Kidney tubule cell (primary cell): ENCODE results near the gene CYP2F1.
A peak's percentile ranks its signal among the peaks of the same experiment; 100 is the strongest.
"Not testable (repeated sequence)": the region's sequence is repeated elsewhere in the genome, so short reads cannot be mapped to it uniquely, and the experiment has no call there.

Experiments
- DNase-seq: peaks from one replicate; pipeline ENCODE4 v3.0.0-alpha.2; 2018; ENCODE audit warnings: low spot score

The CYP2F1 gene, protein sequence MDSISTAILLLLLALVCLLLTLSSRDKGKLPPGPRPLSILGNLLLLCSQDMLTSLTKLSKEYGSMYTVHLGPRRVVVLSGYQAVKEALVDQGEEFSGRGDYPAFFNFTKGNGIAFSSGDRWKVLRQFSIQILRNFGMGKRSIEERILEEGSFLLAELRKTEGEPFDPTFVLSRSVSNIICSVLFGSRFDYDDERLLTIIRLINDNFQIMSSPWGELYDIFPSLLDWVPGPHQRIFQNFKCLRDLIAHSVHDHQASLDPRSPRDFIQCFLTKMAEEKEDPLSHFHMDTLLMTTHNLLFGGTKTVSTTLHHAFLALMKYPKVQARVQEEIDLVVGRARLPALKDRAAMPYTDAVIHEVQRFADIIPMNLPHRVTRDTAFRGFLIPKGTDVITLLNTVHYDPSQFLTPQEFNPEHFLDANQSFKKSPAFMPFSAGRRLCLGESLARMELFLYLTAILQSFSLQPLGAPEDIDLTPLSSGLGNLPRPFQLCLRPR

DNA sequence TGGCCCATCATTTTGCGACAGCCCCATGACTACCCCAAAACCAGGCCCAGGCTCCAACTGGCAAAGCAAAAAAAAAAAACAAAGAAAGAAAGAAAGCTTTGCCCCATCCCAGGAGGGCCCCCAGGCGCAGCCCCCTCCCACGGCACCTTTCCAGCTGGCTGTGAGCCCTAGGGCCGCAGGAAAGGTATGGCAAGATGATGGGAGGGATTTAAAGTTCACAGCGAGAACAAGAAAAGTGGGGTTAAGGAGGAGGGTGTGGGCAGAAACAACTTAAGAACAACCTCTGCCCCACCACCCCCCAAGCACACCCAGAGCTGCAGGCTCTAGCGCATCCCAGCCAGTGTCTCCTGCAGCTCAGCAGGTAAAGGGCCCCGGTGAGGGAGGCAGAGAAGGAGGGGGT, at the start of gene CYP2F1:
Gene CYP2F1, plus strand, starts transcription at position 301 of the 400 bp plus-strand sequence. CDS start 1,757 bp downstream, outside the sequence.
- DNase-seq, result no peak

DNA sequence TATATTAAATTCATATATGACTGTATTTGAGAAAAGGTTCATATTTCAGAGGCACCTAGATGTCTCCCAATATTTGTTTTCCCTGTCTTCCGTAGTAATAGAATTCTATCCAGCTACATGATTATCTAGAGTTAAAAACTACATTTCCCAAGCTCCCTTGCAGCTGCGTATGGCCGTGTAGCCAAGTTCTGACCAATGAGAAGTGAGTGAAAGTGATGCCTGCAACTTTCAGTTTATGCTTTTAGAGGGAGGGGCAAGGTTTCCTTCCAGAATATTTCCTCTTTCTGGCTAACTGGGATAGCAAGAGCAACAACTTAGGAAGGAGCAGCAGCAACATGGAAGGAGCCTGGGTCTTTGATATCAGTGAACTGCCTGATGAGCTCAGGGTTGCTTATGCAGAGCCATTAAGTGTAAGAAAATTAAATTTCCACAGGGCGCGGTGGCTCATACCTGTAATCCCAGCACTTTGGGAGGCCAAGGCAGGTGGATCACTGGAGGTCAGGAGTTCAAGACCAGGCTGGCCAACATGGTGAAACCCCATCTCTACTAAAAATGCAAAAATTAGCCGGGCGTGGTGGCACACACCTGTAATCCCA, 49.2 kb upstream of the CYP2F1 start:
- peak; percentile 3 for DNase-seq

DNA sequence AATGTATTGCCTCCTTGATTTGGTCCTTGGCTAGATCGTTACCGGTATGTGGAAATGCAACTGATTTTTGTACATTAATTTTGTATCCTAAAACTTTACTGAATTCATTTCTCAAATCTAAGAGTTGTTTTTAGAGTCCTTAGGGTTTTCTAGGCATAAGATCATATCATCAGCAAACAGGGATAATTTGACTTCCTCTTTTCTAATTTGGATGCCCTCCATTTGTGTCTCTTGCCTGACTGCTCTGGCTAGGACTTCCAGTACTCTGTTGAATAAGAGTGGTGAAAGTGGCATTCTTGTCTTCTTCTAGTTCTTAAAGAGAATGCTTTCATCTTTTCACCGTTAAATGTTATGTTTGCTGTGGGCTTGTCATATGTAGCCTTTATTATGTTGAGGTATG, 37.9 kb upstream of the CYP2F1 start:
- DNase-seq, result no peak

DNA sequence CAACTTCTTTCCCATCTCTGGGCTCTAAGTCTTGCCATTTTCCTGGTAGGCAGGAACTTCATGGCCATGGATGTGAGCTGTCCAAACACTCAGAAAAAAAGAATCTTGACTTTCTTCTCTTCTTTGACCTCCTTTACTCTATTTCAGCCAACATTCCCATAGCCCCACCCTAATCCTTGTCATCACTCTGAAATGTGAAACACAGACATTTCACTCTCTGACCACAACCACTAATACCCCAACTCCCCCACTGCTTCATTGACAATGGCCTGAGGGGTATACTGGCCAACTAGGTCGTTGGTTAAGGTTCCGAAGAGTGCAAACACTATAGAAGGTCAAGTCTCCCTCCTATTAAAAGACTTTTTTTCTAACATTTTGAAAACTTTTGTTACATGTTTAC, 30.7 kb upstream of the CYP2F1 start:
- peak; percentile 10 for DNase-seq

DNA sequence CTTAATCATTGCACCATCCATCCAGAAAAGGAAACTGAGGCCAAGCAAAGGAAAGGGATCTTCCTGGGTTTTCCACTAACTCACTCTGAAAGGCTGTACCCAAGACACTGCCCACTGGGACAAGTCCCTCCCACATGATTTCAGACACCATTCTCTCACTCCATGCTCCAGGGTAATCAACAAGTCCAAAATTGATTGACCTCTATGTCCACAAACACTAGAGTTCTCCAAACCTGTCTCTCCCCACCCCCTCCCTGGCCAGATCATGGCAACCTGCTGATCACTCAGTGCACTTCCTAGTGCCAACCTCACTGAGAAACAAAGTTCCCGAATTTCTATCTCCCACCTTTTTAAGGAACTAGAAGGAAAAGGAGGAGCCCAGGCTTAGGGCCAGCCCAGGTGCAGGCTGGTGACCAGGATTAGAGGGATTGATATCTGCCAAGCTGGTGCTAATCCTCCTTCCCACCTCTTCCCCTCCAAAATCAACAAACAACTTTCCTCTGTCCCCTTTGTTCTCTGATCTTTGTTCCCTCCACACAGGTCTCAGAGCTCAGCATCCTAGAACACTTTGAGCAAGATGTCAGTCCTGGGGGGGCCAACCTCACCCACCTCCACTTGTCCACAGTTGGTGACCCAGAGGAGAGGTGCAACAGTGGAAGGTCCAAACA, 28.4 kb upstream of the CYP2F1 start:
- DNase-seq, result no peak

DNA sequence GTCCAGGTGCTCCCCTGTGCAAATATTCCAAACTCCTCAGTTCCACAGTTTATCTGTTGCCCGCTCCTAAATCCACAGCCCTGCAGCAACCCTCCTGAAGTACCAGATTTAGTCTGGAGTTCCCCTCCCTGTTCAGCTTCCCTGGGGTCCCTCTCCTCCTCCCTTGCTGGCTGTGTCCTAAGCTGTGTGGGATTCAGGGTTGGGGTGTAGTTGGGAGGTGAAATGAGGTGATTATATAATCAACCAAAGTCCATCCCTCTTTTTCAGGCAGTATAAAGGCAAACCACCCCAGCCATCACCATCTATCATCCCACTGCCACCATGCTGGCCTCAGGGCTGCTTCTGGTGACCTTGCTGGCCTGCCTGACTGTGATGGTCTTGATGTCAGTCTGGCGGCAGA, 26.1 kb upstream of the CYP2F1 start, which contains the start of gene CYP2A13:
Gene CYP2A13, plus strand, starts transcription at position 301 of the 400 bp plus-strand sequence. Its CDS starts 21 bp downstream, at position 322.
- no peak for DNase-seq

DNA sequence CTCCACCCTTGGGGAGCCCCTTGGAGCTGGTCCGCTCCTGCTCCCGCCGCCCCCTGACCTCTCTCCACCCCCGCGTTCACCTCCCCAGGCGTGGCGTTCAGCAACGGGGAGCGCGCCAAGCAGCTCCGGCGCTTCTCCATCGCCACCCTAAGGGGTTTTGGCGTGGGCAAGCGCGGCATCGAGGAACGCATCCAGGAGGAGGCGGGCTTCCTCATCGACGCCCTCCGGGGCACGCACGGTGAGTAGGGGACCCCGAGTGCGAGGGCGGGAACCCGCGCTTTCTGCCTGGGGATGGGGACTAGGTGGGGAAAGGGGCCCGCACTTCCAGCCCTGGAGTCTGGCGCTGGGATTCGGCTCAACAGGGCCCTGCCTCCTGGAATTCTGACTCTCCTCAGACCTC, 24.3 kb upstream of the CYP2F1 start:
- no peak for DNase-seq

DNA sequence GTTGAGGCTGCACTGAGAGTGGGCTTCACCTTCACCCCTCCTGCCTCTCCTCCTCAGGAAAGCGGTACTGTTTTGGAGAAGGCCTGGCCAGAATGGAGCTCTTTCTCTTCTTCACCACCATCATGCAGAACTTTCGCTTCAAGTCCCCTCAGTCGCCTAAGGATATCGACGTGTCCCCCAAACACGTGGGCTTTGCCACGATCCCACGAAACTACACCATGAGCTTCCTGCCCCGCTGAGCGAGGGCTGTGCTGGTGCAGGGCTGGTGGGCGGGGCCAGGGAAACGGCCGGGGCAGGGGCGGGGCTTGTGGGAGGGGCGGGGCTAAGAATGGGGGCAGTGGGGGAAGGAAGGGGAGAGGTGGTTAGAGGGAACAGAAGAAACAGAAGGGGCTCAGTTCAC, 18.5 kb upstream of the CYP2F1 start:
- DNase-seq, result no peak

DNA sequence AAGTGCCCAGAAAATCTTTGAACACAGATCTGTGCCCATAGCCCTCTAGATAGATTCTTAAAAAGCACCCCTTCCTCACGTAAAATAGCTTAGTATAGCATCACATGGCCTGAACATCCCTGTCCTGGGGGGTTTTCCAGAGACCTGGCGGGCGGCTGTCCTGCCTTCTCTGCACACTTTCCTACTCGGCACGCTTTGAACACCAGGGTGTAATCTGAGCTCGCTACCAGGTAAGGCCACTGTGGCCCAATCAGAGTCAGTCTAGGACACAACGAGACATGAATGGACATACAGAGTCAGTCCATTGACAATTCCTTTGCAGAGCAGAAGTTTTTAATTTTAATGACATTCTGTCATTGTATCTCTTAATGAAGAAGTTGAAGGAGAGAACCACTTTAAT, 17.9 kb upstream of the CYP2F1 start:
- DNase-seq, result no peak

DNA sequence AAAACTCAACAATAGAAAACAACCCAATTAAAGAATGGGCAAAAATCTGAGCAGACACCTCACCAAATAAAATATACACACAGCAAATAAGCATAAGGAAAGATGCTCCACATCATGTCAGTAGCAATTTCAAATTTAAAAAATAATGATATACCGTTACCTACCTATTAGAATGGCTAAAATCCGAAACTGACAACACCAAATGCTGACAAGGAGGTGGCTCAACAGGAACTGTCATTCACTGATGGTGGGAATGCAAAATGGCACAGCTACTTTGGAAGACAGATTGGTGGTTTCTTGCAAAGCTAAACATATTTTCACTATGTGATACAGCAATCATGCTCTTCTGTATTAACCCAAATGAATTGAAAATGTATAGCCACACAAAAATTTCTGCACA, 16.9 kb upstream of the CYP2F1 start:
- no peak for DNase-seq

DNA sequence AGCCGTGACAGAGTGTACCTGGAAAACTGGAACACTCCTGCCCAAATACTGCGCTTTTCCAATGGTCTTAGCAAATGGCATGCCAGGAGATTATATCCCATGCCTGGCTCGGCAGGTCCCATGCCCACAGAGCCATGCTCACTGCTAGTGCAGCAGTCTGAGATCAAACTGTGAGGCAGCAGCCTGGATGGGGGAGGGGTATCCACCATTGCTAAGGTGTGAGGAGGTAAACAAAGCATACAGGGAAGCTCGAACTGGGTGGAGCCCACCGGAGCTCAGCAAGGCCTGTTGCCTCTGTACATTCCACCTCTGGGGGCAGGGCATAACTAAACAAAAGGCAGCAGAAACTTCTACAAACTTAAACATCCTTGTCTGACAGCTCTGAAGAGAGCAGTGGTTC, 15.5 kb upstream of the CYP2F1 start:
- DNase-seq, result no peak

DNA sequence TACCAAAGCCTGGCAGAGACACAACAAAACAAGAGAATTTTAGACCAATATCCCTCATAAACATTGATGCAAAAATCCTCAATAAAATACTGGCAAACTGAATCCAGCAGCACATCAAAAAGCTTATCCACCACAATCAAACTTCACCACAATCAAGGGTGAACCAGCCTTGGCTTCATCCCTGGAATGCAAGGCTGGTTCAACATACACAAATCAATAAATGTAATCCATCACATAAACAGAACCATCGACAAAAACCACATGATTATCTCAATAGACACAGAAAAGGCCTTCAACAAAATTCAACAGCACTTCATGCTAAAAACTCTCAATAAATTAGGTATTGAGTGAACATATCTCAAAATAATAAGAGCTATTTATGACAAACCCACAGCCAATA, 12.0 kb upstream of the CYP2F1 start:
- not testable (repeated sequence) for DNase-seq

DNA sequence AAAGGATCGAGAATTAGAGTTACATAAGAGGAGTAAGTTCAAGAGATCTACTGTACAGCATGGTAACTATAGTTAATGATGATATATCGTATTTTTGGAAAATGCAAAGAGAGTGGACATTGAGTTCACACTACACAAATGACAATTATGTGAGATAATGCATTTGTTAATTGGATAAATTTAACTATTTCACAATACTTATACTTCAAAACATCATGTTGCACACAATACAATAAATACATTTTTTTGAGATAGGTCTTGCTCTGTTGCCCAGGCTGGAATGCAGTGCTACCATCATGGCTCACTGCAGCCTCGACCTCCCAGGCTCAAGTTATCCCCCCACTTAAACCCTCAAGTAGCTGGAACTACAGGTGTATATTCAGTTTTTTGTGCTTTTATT, 8.1 kb upstream of the CYP2F1 start:
- DNase-seq, result no peak

DNA sequence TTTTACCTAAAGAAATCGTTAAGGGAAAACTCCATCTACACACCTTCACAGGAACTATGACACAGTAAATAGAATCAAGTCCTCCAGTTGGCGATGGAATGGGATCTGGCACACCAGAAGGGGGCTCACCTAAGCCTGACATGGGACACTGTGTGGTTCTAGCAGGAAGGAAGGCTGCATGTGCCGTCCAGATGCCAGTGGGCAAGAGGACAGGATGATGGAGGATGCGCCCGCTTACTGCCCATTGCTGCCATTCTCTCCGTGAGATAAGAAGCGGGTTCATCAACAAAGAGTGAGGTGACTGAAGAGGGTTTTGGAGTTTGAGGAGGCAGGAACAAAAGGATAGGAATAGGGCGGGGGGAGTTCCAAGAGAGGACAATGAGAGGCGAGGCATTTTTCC, 2.9 kb upstream of the CYP2F1 start:
- DNase-seq, result no peak

DNA sequence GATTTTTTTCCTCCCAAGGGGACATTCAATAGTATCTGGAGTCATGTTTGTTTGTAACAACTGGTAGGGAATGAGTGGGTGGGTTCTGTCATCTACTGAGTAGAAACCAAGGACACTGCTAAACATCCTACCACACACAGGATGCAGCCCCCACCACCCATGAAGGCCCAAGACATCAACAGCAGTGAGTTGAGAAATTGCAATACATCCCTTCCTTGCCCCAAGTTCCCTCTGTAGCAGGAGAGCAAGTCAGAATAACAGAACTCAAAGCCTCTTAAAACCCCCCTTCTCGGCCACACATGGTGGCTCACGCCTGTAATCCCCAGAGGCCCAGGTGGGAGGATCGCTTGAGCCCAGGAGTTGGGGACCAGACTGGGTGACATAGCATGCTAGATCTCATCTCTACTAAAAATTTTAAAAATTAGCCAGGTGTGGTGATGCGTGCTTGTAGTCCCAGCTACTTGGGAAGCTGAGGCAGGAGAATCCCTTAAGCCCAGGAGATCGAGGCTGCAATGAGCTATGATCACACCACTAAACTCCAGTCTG, 2.4 kb upstream of the CYP2F1 start:
- DNase-seq, result no peak

DNA sequence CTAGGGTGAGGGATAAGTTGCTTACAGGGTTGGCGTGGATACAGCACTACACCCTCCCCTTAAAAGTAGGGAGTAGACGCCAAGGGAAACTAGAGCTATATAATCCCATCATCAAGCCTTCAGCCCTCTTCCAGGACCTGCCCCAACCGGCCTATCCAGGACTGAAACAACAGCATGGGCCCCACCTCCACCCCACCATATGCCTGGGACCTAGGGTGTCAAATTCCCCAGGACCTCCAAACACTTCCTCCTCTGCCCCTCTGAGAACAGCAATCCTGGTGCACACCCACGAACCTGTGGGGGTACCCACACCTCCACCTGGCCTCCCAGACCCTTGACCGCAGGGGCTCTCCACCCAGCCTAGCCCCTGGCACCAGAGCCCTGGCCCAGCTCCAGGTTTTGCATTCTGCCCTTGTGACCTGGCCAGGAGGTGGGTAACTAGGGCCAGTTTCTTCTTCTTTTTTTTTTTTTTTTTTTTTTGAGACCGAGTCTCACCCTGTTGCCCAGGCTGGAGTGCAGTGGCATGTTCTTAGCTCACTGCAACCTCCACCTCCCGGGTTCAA, 1.4 kb upstream of the CYP2F1 start:
- no peak for DNase-seq

DNA sequence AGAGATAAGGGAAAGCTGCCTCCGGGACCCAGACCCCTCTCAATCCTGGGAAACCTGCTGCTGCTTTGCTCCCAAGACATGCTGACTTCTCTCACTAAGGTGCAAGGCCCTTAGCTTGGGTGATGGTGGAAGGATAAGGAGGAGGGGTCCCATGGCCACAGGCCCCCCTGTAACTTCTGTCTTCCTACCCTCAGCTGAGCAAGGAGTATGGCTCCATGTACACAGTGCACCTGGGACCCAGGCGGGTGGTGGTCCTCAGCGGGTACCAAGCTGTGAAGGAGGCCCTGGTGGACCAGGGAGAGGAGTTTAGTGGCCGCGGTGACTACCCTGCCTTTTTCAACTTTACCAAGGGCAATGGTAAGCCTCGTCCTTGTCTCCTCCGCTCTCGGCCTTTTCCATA, 2.0 kb downstream of the CYP2F1 start:
- DNase-seq, result no peak

DNA sequence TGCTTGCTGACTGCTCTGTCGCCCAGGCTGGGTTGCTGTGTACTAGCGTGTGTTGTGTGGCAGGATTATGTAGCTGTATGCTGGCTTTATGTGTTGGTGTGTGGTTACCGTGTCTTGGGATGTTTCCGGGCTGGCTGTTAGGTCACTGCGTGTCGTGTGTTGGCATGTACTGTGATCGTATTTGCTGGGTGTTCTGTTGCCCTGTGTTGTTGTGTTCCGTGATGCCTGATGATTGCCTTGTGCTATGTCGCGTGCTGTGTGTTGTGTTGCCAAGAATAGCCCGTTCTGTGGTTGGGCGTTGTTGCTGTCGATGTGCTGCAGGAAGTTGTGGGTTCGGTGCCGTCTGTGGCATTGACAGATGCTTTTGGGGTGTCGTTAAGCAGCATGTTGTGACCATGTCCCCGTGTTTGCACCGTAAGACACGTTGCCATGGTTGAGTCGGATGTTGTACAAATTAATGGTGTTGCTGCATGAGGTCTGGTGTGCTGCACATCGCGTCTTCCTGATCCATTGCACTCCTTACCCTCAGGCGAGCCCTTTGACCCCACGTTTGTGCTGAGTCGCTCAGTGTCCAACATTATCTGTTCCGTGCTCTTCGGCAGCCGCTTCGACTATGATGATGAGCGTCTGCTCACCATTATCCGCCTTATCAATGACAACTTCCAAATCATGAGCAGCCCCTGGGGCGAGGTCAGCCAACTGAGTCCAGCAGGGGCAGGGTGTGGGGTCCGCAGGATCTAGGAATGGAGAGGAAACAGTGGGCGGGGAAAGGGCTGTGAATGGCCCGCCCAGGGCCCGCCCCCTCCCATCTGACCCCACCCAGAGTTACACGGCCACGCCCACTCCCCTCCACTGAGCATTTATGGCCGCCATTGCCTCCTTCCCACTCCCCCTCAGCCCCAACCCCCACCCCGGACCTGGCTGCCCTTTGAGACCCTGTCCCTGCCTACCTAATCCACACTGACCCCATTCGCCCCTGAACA, 7.0 kb downstream of the CYP2F1 start:
- DNase-seq, result not testable (repeated sequence)

DNA sequence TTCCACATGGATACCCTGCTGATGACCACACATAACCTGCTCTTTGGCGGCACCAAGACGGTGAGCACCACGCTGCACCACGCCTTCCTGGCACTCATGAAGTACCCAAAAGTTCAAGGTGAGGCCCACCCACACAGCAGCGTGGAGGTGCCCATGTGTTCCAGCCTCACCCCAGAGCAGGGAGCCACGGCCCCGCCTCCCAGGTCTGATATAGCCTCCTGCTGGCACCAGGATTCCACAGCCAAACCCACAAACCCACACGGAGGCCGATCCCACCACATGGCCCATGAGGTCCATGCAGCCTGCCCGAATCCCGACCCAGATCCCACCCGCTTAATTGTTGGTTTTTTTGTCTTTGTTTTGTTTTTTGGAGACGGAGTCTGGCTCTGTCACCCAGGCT, 8.6 kb downstream of the CYP2F1 start:
- not testable (repeated sequence) for DNase-seq

DNA sequence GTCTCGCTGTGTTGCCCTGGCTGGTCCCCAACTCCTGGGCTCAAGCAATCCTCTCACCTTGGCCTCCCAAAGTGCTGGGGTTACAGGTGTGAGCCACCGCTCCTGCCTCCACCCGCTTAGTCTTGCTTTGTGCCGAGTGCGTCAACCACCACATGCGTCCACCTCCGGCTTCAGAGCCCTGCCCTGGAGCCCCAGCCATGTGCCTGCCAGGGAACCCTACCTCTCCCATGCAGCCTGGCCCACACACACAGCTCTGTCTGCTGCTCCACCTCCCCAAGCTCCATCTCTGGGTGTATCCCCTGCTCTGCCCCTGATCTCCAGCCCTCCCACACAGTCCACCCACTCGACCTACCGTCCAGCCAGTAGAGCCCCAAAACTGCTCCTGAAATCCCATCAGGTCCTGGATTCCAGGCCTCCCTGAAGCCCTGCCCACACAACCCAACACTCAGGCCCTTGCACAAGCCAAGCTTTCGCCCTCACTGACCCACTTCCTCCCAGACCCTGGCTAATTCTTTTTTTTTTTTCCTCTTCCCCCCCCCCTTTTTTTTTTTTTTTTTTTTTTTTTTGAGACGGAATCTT, 9.6 kb downstream of the CYP2F1 start:
- no peak for DNase-seq

DNA sequence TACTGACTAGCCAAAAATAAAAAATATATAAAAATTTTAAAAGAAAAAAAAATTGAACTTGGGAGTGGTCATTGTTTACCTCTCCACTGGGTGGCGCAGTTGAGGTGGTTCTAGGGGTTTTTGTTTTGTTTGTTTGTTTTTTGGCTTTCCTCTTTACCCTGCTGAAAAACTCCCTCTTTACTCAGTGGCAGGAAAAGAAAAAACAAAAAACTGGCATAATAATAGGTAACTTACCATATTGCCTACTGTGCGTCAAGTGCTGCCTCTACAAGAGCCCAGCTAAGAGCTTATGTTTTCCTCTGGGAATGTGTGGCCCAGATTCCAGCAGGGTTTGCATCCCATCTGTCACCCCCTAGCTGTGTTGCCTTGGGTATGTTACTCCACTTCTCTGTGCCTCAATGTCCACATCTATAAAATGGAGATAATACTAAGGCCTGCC, 12.6 kb downstream of the CYP2F1 start:
- not testable (repeated sequence) for DNase-seq
